CD4-positive, alpha-beta T cell treated with Interleukin-4 for 4 hours (primary cell): Measurements from ENCODE around the gene ART4.

Source experiments
- DNase-seq: peaks from one replicate; pipeline ENCODE4 v3.0.0-alpha.2; 2020

ART4 gene

GRCh38 chr12:14850929-14851663 is 7.8 kb upstream of the ART4 start:
- no peak for DNase-seq

GRCh38 chr12:14849661-14850060 is 6.3 kb upstream of the ART4 start:
- no peak for DNase-seq

DNA sequence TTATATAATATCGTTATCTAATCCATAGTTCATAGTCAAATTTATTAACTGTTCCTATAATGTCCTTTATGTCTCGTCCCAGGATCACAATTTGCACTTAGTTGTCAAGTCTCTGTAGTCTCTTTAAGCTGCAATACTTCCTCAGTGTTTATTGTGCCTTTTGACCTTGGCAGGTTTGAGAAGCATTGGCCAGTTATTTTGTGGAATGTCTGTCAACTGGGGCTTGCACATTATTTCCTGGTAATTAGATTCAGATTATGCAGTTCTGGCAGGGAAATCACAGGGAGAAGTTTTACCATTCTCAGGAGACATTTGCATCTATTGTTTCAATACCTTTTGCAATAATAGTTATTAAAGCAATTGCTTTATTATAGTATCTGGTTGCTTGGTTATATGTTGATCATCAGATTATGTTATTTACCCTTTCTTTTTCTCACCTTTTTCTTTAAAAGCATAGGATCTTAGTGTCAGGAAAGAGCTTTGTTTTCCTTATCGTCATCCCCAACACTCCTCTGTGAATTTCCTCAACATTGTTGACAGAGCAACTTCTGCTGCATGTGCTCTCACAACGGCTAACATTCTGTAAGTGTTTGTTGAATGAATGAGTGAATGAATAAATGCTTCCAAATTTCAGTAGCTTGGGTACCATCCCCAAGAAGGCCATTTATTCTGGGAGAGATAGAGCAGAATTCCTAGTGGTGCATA is 3.7 kb upstream of the ART4 start:
- DNase-seq: no peak

- no peak for DNase-seq
Measured at GRCh38 chr12:14846042-14846587, 2.8 kb upstream of the ART4 start.

DNA sequence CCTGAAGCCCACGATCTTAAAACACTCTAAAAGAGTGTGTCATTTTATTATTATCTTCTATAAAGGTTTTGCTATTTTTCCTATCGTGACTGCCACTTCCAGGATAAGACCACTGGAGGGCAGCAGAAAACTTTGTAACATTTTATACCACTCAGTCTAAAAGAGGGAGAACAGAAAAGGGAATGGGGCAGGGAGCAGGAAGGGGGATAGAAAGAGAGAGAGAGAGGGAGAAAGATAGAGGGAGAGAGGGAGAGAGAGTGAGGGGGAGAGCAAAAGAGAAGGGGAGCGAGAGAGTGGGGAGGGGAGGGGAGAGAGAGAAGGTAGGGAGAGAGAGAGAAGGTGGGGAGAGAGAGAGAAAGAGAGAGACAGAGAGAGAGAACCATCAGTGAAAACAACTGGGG is 2.0 kb upstream of the ART4 start:
- DNase-seq: peak; percentile 69

DNA sequence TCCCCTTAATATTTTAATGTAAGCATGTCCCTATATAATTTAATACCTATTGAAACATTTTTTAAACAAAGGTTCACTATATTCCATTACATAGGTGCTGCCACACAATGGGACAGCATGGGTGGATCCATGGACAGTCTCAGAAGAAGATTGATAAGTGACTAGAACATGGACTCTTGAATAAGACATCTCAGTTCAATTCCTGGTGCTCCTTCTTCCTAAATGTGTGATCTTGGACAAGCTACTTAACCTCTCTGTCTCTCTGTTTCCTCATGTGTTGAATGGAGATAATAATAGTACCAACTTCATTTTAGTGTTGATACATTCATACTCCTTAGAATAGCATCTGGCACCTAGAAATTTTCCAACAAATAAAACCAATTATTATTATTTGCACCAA is 1.1 kb upstream of the ART4 start:
- DNase-seq: no peak

DNA sequence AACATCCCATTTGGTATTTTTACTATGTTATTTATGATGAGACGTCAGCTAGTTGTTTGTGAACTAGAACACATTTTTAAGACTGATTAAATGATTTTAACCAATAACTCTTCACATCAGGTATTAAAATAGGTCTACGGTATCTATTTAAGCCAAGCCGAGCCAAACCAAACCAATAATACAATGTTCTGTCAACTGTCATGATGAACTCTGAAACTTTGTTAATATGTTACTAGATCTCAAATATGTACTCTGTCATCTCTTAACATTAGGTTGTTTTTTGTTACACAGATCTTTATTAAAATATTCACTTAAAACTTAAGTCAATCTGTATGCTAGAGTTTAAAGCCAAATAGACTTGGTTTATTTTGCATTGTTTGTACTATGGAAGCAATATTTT is 1.0 kb downstream of the ART4 start:
- DNase-seq: no peak

DNA sequence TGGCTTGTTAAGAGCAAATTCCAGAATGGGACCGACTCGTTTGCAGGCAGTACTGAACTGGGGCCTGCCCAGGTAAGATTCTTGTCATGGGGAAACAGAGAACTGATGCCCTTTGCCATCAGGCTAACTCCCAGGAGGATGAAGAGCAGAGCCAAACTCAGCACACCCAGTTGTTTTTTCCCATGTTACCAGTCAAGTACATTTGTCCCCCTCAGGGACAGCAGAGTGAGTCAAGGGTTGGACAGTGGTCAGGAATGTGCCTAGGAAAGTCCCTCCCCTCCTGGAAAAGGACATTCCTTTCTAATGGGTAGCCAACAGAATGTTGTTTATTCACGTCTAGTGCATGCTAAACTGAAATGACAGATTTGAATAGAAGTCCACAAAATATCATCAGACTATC is 1.6 kb downstream of the ART4 start:
- DNase-seq: no peak

DNA sequence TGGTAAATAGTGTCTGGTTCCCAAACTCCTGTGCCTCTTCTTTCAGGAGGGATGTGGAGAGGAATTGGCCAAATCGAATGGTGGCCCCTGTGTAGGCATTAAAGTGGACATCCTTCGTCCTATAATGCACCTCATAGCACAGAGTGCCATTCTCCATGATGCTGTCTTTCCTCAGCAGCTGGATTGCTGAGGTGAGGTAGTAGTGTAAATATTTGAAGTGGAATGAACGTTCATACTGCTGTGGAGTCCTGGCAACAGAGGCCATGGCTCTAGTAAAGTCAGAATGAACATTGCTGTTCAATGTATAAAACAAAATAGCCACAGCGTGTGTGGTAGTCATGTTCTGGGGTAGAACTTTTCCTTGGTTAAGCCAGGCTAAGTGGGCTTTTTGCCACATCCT is 2.7 kb downstream of the ART4 start:
- DNase-seq: no peak

DNA sequence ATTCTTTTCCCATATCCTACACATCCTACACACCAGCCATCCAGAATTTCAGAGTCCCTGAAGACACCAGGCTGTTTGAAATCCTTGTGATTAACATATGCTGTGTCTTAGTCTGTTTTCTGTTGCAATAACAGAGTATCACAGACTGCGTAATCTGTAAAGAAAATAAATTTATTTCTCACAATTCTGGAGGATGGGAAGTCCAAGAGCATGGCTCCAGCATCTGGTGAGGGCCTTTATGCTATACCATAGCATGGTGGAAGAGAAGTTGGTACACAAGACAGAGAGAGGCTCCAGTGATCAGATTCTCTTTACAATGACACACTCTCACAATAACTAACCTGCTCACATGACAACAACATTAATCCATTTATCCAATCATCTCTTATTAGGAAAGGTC is 4.1 kb downstream of the ART4 start:
- no peak for DNase-seq

- DNase-seq: no peak
Measured at GRCh38 chr12:14836336-14837210, 6.8 kb downstream of the ART4 start.

DNA sequence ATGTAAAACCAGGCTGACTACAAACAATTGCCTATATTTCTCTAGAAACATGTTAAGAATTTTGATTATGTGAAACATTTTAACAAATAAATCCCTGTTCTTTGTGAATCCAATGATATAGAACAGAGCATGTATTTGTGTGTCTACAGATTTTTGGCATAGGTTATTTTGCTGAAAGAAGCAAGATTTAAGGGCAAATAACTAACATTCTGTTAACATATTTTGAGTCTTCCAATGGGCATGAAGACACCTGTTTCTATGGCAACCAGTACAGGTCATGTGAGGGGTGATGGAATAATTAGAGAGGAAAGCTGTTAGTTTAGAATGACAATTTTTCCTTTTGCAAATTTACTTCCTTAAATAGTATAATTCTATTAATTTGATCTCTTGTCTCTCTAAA is 8.8 kb downstream of the ART4 start:
- DNase-seq: no peak

DNA sequence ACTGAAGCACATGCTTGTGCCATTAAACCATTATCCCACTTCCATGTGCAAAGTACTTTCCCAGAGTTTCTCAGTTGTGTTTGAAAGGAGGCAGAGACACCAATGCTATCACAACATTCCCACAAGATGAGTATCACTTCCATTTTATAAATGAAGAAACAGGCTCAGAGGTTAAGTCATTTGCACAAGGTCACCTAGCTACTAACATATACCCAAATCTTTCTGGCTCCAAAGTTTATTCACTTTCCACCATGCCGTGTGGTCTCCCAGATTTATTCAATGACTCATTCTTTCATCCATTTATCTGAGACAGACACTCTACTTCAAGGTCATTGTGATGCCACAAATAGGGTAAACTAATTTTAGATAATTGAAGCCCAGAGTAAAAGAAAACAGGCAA is 9.4 kb downstream of the ART4 start:
- DNase-seq: no peak

DNA sequence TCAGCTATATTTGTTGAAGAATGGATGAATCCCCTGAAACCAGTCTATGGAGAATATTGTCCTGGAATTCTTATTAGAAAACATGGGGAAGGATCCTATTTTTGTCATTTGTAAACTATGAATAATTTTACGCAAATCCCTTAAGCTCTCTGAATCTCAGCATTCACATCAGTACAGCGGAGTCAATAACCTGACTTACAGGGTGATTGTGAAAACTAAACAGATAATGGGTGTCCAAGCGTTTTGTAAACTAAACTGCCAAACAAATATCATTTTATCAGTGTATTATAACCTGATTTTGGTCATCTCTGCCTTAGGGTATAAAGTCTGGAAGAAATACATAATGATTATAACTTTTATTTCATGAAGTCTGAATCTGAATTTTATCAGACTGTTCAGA is 10.0 kb downstream of the ART4 start:
- DNase-seq: no peak

GRCh38 chr12:14828892-14829291 is 14.4 kb downstream of the ART4 start:
- DNase-seq: no peak

GRCh38 chr12:14827043-14827442 is 16.3 kb downstream of the ART4 start:
- DNase-seq: no peak

DNA sequence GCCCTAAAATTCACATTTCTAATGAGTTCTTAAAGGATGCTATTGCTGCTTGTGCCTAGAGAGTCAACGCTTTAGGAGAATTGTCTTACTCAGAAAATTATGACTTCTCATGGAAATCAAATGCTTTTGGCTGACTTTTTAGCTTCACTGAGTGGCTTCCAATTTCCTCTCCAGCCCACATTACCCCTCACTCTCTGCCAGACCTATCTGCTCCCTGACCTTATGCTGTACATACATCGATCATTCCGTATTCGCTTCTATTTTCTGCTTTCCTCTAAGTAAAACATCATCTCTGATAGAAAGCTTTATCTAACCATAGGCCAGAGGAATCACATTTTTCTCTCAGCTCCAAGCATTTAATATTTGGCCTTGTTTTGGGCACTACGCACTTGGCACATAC is 16.8 kb downstream of the ART4 start:
- DNase-seq: no peak

- no peak for DNase-seq
Measured at GRCh38 chr12:14825256-14825655, 18.1 kb downstream of the ART4 start.

DNA sequence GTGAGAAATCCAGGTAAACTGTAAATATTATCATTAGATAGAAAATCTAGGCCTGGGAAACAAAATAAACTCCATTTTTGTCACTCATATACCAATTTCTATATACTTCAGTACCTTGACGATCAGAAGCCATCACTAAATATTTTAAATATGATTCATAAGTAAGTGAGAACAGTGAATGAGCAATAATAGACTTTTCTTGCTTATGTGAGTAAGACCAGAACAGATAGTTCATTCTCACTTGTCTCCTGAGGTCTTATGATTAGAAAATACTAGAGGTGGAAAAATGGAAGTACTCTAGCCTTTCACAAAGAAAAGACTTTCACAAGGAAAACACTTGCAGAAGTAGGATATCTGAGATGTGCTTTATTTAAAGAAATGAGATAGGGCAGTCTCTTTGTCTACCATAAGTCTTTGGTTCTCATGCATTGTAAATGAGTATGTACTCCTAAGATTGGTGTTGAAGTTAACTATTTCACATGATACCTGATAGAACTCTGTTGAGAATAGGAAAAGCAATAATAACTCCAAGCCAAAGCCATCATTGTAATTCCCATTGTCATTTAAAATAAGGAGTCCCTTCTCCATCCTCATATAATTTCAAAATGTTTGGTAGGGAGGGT is 19.2 kb downstream of the ART4 start:
- no peak for DNase-seq

DNA sequence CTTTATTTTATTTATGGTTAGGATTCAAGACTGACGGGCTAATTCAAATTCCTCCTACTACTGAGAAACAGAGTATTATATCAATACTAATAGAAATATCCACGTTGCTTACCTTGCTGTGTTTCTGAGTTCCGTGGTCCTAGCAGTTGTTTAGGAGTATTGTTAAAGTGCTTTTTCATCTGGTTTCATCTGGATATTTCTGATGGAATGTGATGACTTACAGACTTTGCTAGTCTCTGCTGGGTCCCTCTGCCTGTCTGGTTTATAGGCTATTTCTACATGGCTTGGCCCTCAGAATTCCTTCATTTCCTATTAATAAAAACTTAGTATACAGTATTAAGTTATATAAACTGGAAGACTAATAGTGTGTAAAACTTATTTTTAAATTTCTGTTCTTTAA is 29.3 kb downstream of the ART4 start, which contains the start of gene SMCO3:
TSS of gene SMCO3 (minus strand) at position 169 of the 400 bp plus-strand sequence. CDS start 7,502 bp downstream, outside the sequence.
- DNase-seq: no peak

- no peak for DNase-seq
Measured at GRCh38 chr12:14811486-14811885, 31.8 kb downstream of the ART4 start.

DNA sequence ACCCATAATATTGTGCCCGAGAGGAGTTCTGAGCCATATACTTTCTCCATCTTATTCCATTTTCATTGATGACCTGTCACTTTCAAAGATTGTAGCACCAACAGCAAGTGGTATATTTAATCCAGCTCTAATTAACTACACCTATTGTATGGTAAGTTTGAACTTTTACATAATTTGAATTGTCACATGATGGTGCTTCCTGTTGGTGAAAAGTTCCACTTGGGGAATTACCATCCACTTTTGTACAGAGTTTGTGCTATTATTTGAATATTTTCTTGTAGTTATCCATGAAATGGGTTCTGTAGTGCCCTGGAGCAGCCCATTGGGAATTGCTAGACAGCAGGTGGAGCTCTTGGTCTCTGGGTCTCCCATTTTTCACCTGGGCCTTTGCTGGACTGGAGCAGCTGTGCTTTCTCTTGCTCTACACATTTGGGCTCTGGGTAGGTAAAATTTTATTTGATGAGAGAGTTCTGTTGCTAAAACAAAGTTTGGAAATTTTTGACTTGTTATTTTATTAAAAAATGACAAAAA is 32.3 kb downstream of the ART4 start:
- DNase-seq: no peak
